BJ (cell line): ENCODE measurements around the gene ARSI. TPM values are rescaled to one million over a fixed set of nuclear protein-coding genes. Genes with fewer than 3 reads are reported as not detected.

ENCODE experiments used
- CTCF ChIA-PET: fragments of 350-600 bp; formaldehyde crosslinking; extraction: SDS; loops from one replicate; lab custom pipeline; 2021; ENCODE audit warnings: antibody characterized with exemption, inconsistent platforms; lab: Yijun Ruan, JAX
- POLR2A ChIA-PET: fragments of 300-600 bp; sonication (Branson Sonifier 250); formaldehyde crosslinking; extraction: SDS; loops from one replicate; lab custom pipeline; 2021; ENCODE audit warnings: antibody characterized with exemption; lab: Charles Lee
- DNase-seq: peaks from one replicate; pipeline ENCODE4 v3.0.0-alpha.2; 2011; ENCODE audit warnings: low read depth
- H3K27me3 ChIP-seq: 2 replicates; pipeline ENCODE4 v1.6.0; 2011; ENCODE audit warnings: low read length; ENCODE audit not compliant: control insufficient read depth, insufficient read depth
- H3K36me3 ChIP-seq: 2 replicates; pipeline ENCODE4 v1.5.1; 2011; ENCODE audit warnings: low read length; ENCODE audit not compliant: control insufficient read depth, insufficient read depth
- H3K4me3 ChIP-seq: 2 replicates; pipeline ENCODE4 v1.5.1; 2011; ENCODE audit warnings: low read depth, mild to moderate bottlenecking, control low read depth, low read length
- polyA plus RNA-seq: library from polyadenylated mRNA; depleted of rRNA; stranded (reverse); fragments of >200 nt; gene quantifications from 2 replicates; pipeline ENCODE4 v1.2.3, GENCODE V29; 2011
- TF ChIP-seq, protein P1 (sequence below): IDR thresholded peaks from 2 replicates; pipeline ENCODE4 v1.5.1; 2011; ENCODE audit warnings: low read depth, mild to moderate bottlenecking, control low read depth, inconsistent platforms, low read length, moderate library complexity; ENCODE audit not compliant: insufficient read depth

ARSI gene
- polyA plus RNA-seq, 1 experiment = 9.8 TPM

DNA sequence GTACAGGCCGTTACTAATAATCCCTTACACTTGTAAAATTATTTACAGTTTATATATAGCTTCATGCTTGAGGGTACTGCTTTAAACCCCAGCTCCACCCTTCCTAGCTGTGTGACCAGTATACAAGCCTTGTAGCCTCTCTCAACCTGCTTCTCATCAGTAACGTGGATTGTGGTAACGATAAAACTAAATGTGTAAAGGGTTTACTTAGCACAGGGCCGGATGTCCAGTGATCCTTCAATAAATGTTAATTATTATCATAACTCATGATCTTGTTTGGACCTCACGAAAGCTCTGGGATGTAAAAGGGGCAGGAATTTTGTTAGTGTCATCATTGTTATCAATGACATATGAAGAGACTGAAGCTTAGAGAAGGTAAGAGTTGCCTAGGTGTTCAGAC lies 7.5 kb upstream of the ARSI start:
- no peak for DNase-seq
- H3K36me3 ChIP-seq = no peaks in the 10 kb centered on the region
- no peaks in the 10 kb centered on the region for H3K27me3 ChIP-seq
- TF ChIP-seq, protein P1, sequence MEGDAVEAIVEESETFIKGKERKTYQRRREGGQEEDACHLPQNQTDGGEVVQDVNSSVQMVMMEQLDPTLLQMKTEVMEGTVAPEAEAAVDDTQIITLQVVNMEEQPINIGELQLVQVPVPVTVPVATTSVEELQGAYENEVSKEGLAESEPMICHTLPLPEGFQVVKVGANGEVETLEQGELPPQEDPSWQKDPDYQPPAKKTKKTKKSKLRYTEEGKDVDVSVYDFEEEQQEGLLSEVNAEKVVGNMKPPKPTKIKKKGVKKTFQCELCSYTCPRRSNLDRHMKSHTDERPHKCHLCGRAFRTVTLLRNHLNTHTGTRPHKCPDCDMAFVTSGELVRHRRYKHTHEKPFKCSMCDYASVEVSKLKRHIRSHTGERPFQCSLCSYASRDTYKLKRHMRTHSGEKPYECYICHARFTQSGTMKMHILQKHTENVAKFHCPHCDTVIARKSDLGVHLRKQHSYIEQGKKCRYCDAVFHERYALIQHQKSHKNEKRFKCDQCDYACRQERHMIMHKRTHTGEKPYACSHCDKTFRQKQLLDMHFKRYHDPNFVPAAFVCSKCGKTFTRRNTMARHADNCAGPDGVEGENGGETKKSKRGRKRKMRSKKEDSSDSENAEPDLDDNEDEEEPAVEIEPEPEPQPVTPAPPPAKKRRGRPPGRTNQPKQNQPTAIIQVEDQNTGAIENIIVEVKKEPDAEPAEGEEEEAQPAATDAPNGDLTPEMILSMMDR = no peak
- no peak overlapping the region for H3K4me3 ChIP-seq
- ChIA-PET CTCF (interaction anchor here (1.3 to 1.5 kb wide), 3 partner anchors 8 to 126 kb away, joined by 3 to 5 read pairs (median 4); partner anchors contain the start of gene ARSI), POLR2A (no interaction called here)

DNA sequence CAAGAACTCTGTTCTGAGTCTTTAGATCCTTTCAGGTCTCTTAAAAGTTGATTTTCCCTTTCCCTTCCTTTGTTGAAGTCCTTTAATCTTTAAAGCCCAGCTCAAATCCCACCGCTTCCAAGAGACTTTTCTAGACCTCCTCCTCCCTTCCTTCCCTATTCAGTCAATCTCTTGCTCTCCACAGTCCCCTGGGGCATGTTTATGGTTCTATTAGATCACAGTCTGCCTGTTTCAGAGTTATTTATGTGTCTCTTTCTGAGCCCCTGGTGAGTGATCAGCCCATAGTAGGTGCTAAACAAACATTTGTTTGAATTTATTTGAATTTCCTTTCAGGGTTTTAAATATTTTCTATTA lies 7.2 kb upstream of the ARSI start:
- TF ChIP-seq, protein P1 = no peak
- CTCF ChIA-PET = interaction anchor here (1.3 to 1.5 kb wide), 2 partner anchors 11 to 126 kb away, joined by 3 to 5 read pairs; no protein-coding TSS in a partner anchor
- POLR2A ChIA-PET = no interaction called here
- no peak for DNase-seq
- Histone ChIP-seq H3K27me3 (no peaks in the 10 kb centered on the region), H3K36me3 (no peaks in the 10 kb centered on the region), H3K4me3 (no peak overlapping the region)

DNA sequence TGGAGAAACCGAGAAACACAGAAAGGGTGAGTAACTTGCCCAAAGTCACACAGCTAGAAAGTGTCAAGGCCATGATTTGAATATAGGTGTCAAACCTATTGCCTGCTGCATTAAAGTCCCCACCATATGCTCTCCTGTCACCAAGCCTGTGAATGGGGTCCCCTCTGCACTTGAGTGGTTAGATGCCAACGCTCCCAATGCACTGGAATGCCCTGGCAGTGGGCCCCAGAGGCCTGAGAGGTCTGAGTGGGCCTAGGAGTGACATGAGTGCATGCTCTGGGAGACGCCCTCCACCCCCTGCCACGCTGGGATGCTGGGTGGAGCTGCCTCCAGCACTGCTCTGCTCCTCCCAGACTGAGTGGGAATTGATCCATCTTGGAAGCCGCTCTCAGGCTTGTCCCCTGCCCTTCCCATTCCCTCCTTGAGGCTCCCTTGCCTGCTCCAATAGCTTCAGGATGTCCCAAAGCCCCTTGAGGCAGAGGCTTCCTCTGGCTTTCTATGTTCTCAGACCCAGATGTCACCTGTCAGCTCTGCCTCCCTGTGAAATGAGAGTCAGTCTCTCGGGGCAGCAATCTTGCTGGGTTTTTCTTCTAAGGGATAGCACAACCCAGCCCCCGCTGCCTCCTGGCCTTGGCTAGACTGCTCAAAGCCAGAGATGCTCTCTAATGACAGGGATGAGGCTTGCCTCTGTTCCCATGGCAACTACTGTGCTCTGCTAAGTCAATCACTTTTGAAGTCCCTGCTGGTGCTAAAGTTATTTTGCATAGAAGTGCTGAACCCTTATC lies 6.6 kb upstream of the ARSI start:
- CTCF ChIA-PET = interaction anchor here (1.3 kb wide), 1 partner anchor 127 kb away, joined by 3 read pairs; no protein-coding TSS in a partner anchor
- Histone ChIP-seq H3K4me3 (no peak overlapping the region), H3K27me3 (no peaks in the 10 kb centered on the region), H3K36me3 (no peaks in the 10 kb centered on the region)
- POLR2A ChIA-PET = interaction anchor here (0.6 kb wide), 1 partner anchor 155 kb away, joined by 4 read pairs; no protein-coding TSS in a partner anchor
- TF ChIP-seq, protein P1 = no peak
- DNase-seq = no peak

DNA sequence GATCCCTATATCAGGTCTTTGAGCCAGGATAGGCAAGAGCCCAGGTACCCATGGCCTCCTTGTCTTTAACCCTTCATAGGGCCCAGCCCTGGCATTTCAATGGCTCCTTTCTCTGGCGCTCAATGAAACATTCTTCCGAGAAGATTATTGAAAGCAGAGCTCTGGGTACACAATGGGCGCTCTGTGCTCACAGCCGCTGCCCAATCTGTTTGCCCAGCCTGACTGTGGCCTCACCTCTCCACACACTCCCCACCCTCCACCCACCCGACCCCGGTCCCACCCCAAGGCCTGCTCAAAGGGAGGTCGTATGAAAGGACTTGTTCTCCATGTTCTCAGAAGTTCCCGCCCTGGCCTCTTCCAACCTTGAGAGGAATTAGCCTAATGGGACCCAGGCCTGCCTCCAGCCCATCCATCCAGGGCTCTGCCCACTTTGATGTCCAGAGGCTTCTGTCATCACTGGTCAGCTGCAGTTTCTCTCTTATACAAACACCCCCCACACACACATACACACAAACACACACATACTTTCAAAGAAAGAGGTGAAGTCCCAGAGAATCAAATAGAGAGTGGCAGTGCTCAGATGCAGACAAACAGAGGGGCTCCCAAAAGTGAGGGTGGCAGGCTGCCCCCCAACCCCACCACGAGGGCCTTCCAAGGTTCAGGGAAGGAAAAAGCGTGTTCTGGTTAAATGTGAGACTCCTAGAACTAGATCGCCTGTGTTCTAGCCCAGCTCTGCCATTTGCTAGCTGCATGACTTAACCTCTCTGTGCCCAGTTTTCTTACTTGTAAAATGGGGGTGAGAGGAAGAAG lies 5.1 kb upstream of the ARSI start:
- CTCF ChIA-PET = no interaction called here
- H3K4me3 ChIP-seq = no peak overlapping the region
- DNase-seq = no peak
- H3K27me3 ChIP-seq = no peaks in the 10 kb centered on the region
- POLR2A ChIA-PET = no interaction called here
- TF ChIP-seq, protein P1 = no peak
- no peaks in the 10 kb centered on the region for H3K36me3 ChIP-seq

DNA sequence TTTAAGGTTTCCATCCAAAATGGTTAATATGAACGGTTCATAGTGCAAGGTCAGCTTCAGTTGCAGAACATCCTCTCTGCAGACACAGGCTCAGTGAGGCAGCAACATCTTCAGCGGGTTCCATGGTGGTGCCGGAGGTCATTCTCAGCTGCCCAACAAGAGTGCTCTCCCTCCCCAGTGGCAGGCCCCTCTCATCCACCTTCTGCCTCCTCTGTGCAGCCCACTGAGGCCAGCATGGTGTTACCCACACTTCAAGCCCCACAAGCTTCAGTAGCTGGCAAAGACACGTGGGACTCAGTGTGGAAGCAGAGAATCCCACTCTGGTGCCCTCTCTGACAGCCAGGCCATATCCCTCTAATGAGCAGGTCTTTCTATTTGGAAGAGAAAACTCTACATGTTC lies 4.1 kb upstream of the ARSI start:
- Histone ChIP-seq H3K36me3 (no peaks in the 10 kb centered on the region), H3K4me3 (no peak overlapping the region), H3K27me3 (no peaks in the 10 kb centered on the region)
- POLR2A ChIA-PET = no interaction called here
- CTCF ChIA-PET = no interaction called here
- DNase-seq = no peak
- TF ChIP-seq, protein P1 = no peak
